GM23338 (cell line): Measurements from ENCODE around the gene NKX2-4. TPM values are rescaled to one million over a fixed set of nuclear protein-coding genes. Genes with fewer than 3 reads are reported as not detected.

Experiments
- ATAC-seq: fragments of 200-7000 bp; cut with Tn5 transposase; 3 replicates; pipeline ENCODE4 v1.9.1; 2020
- DNase-seq: peaks from one replicate; pipeline ENCODE4 v3.0.0-alpha.2; 2015; ENCODE audit warnings: low spot score
- H2AFZ ChIP-seq: fragments of 200-600 bp; sonication (generic); 2 replicates; pipeline ENCODE4 v1.8.0; 2016; ENCODE audit warnings: antibody characterized with exemption, mild to moderate bottlenecking, moderate library complexity
- H3F3A ChIP-seq: fragments of 200-600 bp; sonication (generic); replicated peaks from 2 replicates; pipeline ENCODE4 v1.8.0; 2017; ENCODE audit warnings: antibody characterized with exemption, mixed run types, low read depth
- H3K27ac ChIP-seq: fragments of 200-600 bp; sonication (generic); 2 replicates; pipeline ENCODE4 v1.6.1; 2016; ENCODE audit warnings: low read depth
- H3K27me3 ChIP-seq: fragments of 200-600 bp; sonication (generic); 2 replicates; pipeline ENCODE4 v1.8.0; 2016; ENCODE audit warnings: mild to moderate bottlenecking, mixed run types, moderate library complexity; ENCODE audit not compliant: insufficient read depth
- H3K36me3 ChIP-seq: fragments of 200-600 bp; sonication (generic); 2 replicates; pipeline ENCODE4 v1.8.0; 2016; ENCODE audit warnings: mild to moderate bottlenecking; ENCODE audit not compliant: insufficient read depth
- H3K4me1 ChIP-seq: fragments of 200-600 bp; sonication (generic); 2 replicates; pipeline ENCODE4 v1.8.0; 2016; ENCODE audit warnings: mild to moderate bottlenecking, moderate library complexity; ENCODE audit not compliant: insufficient read depth
- H3K4me2 ChIP-seq: fragments of 200-600 bp; sonication (generic); 2 replicates; pipeline ENCODE4 v1.7.1; 2017; ENCODE audit warnings: mixed run types
- H3K4me3 ChIP-seq: fragments of 200-600 bp; sonication (generic); 2 replicates; pipeline ENCODE4 v1.6.1; 2016; ENCODE audit warnings: mixed run types
- H3K79me2 ChIP-seq: fragments of 200-600 bp; sonication (generic); replicated peaks from 2 replicates; pipeline ENCODE4 v1.8.0; 2017; ENCODE audit warnings: mild to moderate bottlenecking; ENCODE audit not compliant: insufficient read depth
- H3K9me2 ChIP-seq: fragments of 200-600 bp; sonication (generic); 2 replicates; pipeline ENCODE4 v1.8.0; 2017; ENCODE audit not compliant: insufficient read depth
- H4K20me1 ChIP-seq: fragments of 200-600 bp; sonication (generic); replicated peaks from 2 replicates; pipeline ENCODE4 v1.8.0; 2017; ENCODE audit warnings: mild to moderate bottlenecking; ENCODE audit not compliant: insufficient read depth
- H3K27ac Mint-ChIP-seq: 2 replicates; pipeline ENCODE4 v1.8.0; 2020; ENCODE audit warnings: inconsistent platforms, mild to moderate bottlenecking, moderate library complexity, mixed read lengths
- H3K27me3 Mint-ChIP-seq: 3 replicates; pipeline ENCODE4 v1.8.0; 2022; ENCODE audit warnings: low read depth, mild to moderate bottlenecking, moderate library complexity, mixed read lengths, inconsistent platforms; ENCODE audit not compliant: insufficient read depth, poor library complexity
- H3K36me3 Mint-ChIP-seq: 3 replicates; pipeline ENCODE4 v1.8.0; 2021; ENCODE audit warnings: low read depth, mild to moderate bottlenecking, inconsistent platforms, moderate library complexity, mixed read lengths
- H3K4me1 Mint-ChIP-seq: 3 replicates; pipeline ENCODE4 v1.8.0; 2020; ENCODE audit warnings: mild to moderate bottlenecking, inconsistent platforms, mixed read lengths
- H3K4me3 Mint-ChIP-seq: 3 replicates; pipeline ENCODE4 v1.8.0; 2021; ENCODE audit warnings: moderate library complexity, mild to moderate bottlenecking, inconsistent platforms, mixed read lengths
- H3K9me3 Mint-ChIP-seq: 3 replicates; pipeline ENCODE4 v1.8.0; 2020; ENCODE audit warnings: moderate library complexity, mild to moderate bottlenecking, inconsistent platforms, mixed read lengths
- EZH2 ChIP-seq: fragments of 200-600 bp; sonication (generic); IDR thresholded peaks from one replicate; pipeline ENCODE4 v1.8.0; 2017; ENCODE audit warnings: antibody characterized with exemption, mild to moderate bottlenecking, low read depth; ENCODE audit not compliant: unreplicated experiment
- EZH2phosphoT487 ChIP-seq: fragments of 200-600 bp; sonication (generic); IDR thresholded peaks from one replicate; pipeline ENCODE4 v1.8.1; 2018; ENCODE audit warnings: antibody characterized with exemption; ENCODE audit not compliant: unreplicated experiment
- NANOG ChIP-seq: IDR thresholded peaks from 2 replicates; pipeline ENCODE4 v1.6.1; 2016; ENCODE audit warnings: antibody characterized with exemption, borderline replicate concordance
- ZNF114 ChIP-seq: fragments of 250-450 bp; sonication (Bioruptor Pico); IDR thresholded peaks from 2 replicates; pipeline ENCODE4 v1.5.0; 2020; ENCODE audit warnings: mild to moderate bottlenecking, moderate library complexity
- ZNF462 ChIP-seq: fragments of 250-450 bp; sonication (Bioruptor Pico); IDR thresholded peaks from 2 replicates; pipeline ENCODE4 v1.5.0; 2020; ENCODE audit warnings: mild to moderate bottlenecking, moderate library complexity
- polyA plus RNA-seq: library from polyadenylated mRNA; unstranded; fragments of >200 nt; fragmentation: Nextera tagmentation; extraction: Ambion mirVana; gene quantifications from 2 replicates; pipeline ENCODE4 v1.2.1, GENCODE V29; 2016
- total RNA-seq: library from RNA; depleted of rRNA; stranded (reverse); fragments of >200 nt; shearing (Covaris generic); gene quantifications from 2 replicates; pipeline ENCODE4 v1.2.3, GENCODE V29; 2014

NKX2-4 gene
- total and polyA plus RNA-seq, 2 experiments from 2014 or later = 0.61 to 2.1 TPM

GRCh38 chr20:21435576-21435975, 38.2 kb upstream of the NKX2-4 start:
- H3K4me3 ChIP-seq = no peak overlapping the region
- no peak overlapping the region for H3K4me3 Mint-ChIP-seq
- no peaks in the 10 kb centered on the region for H4K20me1 ChIP-seq
- TF ChIP-seq EZH2 (no peak), ZNF114 (no peak), NANOG (no peak)
- H3K79me2 ChIP-seq = no peaks in the 10 kb centered on the region
- no peaks in the 10 kb centered on the region for H3K27me3 ChIP-seq
- no peaks in the 10 kb centered on the region for H3K4me1 ChIP-seq
- H3K4me1 Mint-ChIP-seq = peaks cover 9% of the 10 kb centered on the region; the same call in 2 of the 3 replicates
- H2AFZ ChIP-seq = peak overlapping the region; percentile 57; the same call in 1 of the 2 replicates
- ATAC-seq (peak; percentile 55), DNase-seq (peak; percentile 41)
- H3K36me3 ChIP-seq = no peaks in the 10 kb centered on the region
- H3K36me3 Mint-ChIP-seq = no peaks in the 10 kb centered on the region
- no peaks in the 10 kb centered on the region for H3K9me2 ChIP-seq
- no peaks in the 10 kb centered on the region for H3K9me3 Mint-ChIP-seq
- no peaks in the 10 kb centered on the region for H3F3A ChIP-seq
- H3K4me2 ChIP-seq = no peak overlapping the region
- H3K27ac Mint-ChIP-seq = no peak overlapping the region
- H3K27ac ChIP-seq = no peak overlapping the region
- H3K27me3 Mint-ChIP-seq = no peaks in the 10 kb centered on the region

DNA sequence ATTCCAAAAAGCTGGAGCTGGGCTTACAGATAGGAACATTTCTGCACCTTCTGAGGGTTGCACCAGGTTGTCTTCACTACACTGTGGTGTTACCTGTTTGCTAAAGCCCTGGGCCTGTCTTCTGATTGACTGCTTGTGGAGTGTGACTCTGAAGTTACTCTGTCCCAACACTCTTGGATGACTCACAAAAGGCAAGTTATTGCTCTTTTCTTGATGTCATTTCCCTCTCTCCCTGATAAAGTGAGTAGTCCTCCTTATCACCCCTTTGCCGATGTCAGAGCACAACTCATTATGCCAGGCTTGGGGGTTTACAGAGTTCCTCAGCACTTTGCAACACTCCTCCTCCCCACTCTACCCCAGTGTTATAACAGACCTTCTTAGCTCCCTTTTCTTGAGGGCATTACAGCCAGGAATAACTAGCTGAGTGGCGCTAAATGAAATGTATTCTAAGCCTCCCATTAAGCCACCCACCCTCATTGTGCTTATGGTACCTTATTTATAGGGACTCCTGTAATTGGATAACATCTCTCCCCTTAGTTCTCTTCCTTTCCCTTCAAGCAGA, 36.1 kb upstream of the NKX2-4 start:
- DNase-seq = no peak
- ATAC-seq = no peak
- Mint-ChIP-seq H3K4me1 (peaks cover 9% of the 10 kb centered on the region; the same call in 2 of the 3 replicates), H3K4me3 (no peak overlapping the region), H3K27ac (no peak overlapping the region), H3K9me3 (no peaks in the 10 kb centered on the region), H3K36me3 (no peaks in the 10 kb centered on the region), H3K27me3 (no peaks in the 10 kb centered on the region)
- H2AFZ ChIP-seq = peak overlapping the region; percentile 8; the same call in 1 of the 2 replicates
- no peaks in the 10 kb centered on the region for H4K20me1 ChIP-seq
- no peak overlapping the region for H3K4me2 ChIP-seq
- no peak overlapping the region for H3K27ac ChIP-seq
- no peak overlapping the region for H3K4me3 ChIP-seq
- no peaks in the 10 kb centered on the region for H3K36me3 ChIP-seq
- no peaks in the 10 kb centered on the region for H3F3A ChIP-seq
- TF ChIP-seq EZH2phosphoT487 = no peak
- TF ChIP-seq ZNF462 (CRISPR knock-in tag) = no peak
- H3K79me2 ChIP-seq = no peaks in the 10 kb centered on the region
- H3K27me3 ChIP-seq = no peaks in the 10 kb centered on the region
- H3K4me1 ChIP-seq = no peaks in the 10 kb centered on the region
- H3K9me2 ChIP-seq = no peaks in the 10 kb centered on the region
